GM23338 (cell line): ENCODE measurements around the gene LINC00632.

ENCODE experiments used
- EZH2 ChIP-seq: fragments of 200-600 bp; sonication (generic); IDR thresholded peaks from one replicate; pipeline ENCODE4 v1.8.0; 2017; ENCODE audit warnings: antibody characterized with exemption, mild to moderate bottlenecking, low read depth; ENCODE audit not compliant: unreplicated experiment
- REST ChIP-seq: IDR thresholded peaks from one replicate; pipeline ENCODE4 v1.6.1; 2018; ENCODE audit warnings: antibody characterized with exemption; ENCODE audit not compliant: unreplicated experiment
- STAT1 ChIP-seq: IDR thresholded peaks from one replicate; pipeline ENCODE4 v1.6.1; 2016; ENCODE audit warnings: antibody characterized with exemption; ENCODE audit not compliant: unreplicated experiment

- TF ChIP-seq STAT1 (no peak), REST (no peak), EZH2 (no peak)
Observed at GRCh38 chrX:140764401-140764919, 54.9 kb downstream of the LINC00632 start.
